ENCODE measurements around the gene CASKIN2.

DNA sequence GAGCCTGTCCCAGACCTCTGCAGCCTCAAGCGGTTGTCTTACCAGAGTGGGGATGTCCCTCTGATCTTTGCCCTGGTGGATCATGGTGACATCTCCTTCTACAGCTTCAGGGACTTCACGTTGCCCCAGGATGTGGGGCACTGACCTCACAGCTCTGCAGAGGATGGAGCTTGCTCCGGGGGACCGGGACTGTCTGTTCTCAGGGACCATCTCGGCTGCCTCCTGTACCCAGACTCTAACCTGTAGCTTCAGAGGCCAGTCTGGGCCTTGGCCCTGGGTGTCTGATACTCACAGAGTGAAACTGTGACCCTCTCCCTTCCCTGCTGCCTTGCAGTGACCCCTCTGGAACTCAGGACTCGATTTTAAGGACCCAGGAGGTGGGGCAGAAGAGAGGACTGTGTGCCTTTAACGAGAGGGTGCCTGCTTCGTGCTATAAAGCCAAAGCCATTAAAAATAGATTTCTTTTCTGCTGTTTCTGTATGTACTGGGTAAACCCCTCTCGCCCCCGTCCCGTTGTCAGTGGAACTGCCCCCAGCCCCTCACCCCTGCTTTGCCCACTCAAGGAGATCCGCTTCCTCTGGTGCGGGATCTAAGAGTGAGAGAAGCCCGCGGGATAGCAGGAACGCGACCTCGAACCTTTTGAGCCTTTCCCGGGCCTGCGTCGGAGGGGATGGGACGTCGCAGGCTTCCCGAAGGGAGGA lies 9.1 kb upstream of the CASKIN2 start:
- TF ChIP-seq CTCF (IDR thresholded peaks at IDR 0.05) = no peak
- no peak for TF ChIP-seq EZH2 (IDR thresholded peaks at IDR 0.05)
- TF ChIP-seq EZH2phosphoT487 (IDR thresholded peaks at IDR 0.05) = no peak

All from neural progenitor cell (in vitro differentiated cells).